ENCODE results near the gene NPAS3. TPM values are rescaled to one million over a fixed set of nuclear protein-coding genes. Genes with fewer than 3 reads are reported as not detected.

Gene NPAS3
- total RNA-seq, 2 donors from 2014 or later, result 0.33 to 0.78 TPM

DNA sequence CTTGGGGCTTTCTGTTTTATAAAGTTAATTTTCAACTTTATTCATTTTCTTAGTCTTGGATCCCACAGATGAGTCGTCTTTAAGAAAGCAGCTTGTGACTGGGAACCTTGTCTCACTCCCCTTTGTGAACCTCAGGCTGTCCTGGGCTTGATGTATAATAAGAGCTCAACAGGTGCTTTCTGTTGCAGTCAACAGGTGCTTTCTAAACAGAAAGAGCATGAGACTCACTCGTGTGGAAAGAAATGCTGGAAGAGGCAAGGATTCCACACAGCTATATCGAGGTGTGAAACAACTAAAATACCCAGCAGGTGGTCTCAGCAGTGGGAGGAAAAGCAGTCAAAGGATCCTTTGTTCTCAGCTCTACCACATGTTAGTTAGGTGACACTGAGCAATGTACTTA, 613.3 kb downstream of the NPAS3 start:
- no peak for TF ChIP-seq POLR2A (IDR thresholded peaks at IDR 0.05)
- TF ChIP-seq, protein P1, sequence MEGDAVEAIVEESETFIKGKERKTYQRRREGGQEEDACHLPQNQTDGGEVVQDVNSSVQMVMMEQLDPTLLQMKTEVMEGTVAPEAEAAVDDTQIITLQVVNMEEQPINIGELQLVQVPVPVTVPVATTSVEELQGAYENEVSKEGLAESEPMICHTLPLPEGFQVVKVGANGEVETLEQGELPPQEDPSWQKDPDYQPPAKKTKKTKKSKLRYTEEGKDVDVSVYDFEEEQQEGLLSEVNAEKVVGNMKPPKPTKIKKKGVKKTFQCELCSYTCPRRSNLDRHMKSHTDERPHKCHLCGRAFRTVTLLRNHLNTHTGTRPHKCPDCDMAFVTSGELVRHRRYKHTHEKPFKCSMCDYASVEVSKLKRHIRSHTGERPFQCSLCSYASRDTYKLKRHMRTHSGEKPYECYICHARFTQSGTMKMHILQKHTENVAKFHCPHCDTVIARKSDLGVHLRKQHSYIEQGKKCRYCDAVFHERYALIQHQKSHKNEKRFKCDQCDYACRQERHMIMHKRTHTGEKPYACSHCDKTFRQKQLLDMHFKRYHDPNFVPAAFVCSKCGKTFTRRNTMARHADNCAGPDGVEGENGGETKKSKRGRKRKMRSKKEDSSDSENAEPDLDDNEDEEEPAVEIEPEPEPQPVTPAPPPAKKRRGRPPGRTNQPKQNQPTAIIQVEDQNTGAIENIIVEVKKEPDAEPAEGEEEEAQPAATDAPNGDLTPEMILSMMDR (IDR thresholded peaks at IDR 0.05), result no peak
- Histone ChIP-seq H3K27me3 (no peaks in the 10 kb centered on the region), H3K4me3 (no peak overlapping the region), H3K9me3 (no peaks in the 10 kb centered on the region), H3K27ac (no peak overlapping the region), H3K36me3 (replicated peaks in 1 of 2; ENCODE audit: insufficient read depth in 1 of 2, low read depth in 2 of 2) (no peaks in the 10 kb centered on the region), H3K4me1 (no peaks in the 10 kb centered on the region)
- no peak for DNase-seq
- 38 to 59% methylated on average over 3 of the region's 3 CpGs for WGBS, 2 donors
- ATAC-seq, result no peak
- intact Hi-C loops (cut with DNase I), result no loop called here

DNA sequence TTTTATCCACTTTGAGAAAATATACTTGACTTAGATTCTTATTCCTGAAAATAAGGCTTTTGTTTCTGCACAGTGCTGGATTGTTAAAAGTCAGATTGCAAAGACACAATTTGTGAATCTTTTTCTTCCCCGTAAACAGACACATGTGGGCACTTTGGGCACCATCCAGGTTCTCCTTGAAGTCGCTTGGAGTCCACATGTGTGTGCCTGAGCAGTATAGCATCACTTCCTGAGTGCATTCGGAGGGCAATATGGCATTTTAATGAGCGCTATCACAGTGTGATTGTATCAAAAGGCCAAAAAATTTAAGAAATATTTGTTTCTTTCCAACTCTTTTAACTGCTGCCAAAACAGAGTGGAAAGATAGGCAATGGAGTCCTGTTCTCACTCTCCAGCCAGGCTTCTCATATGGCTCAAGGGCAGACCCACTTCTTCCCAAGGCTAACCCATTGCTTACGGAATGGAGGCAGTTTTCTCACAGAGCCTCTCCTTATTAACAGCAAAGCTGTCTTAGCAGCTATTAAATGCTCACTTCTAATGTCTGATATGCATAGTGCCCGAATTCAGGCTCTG, 615.1 kb downstream of the NPAS3 start:
- no peaks in the 10 kb centered on the region for H3K27me3 ChIP-seq
- intact Hi-C loops (cut with DNase I), result no loop called here
- H3K27ac ChIP-seq, result no peak overlapping the region
- H3K4me1 ChIP-seq, result no peaks in the 10 kb centered on the region
- DNase-seq (no peak), ATAC-seq (no peak)
- H3K36me3 ChIP-seq (replicated peaks in 1 of 2; ENCODE audit: insufficient read depth in 1 of 2, low read depth in 2 of 2), result no peaks in the 10 kb centered on the region
- TF ChIP-seq POLR2A (IDR thresholded peaks at IDR 0.05), result no peak
- TF ChIP-seq, protein P1 (IDR thresholded peaks at IDR 0.05), result no peak
- H3K4me3 ChIP-seq, result no peak overlapping the region
- no peaks in the 10 kb centered on the region for H3K9me3 ChIP-seq
- WGBS, 2 donors, result 80 to 87% methylated on average over 6 of the region's 6 CpGs

DNA sequence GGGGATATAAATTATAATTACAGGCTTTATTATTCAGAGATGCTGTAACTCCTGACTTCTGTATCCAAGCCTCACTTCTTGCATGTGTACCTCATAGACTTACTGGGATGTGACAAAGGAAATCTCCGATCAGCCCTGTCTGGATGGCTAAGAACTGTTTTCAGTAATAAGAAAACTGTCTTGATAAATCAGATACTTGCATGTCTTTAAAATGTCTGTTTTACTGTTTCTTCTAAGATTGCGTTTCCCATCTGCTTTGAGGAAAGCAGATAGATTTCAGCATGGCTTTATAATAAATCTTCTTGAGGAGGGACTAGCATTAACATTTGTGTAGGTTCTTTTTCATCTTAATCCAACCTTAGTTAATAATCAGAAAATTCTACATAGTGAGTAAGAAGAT, 616.3 kb downstream of the NPAS3 start:
- Histone ChIP-seq H3K27ac (no peak overlapping the region), H3K9me3 (no peaks in the 10 kb centered on the region), H3K36me3 (replicated peaks in 1 of 2; ENCODE audit: insufficient read depth in 1 of 2, low read depth in 2 of 2) (no peaks in the 10 kb centered on the region), H3K27me3 (no peaks in the 10 kb centered on the region), H3K4me1 (no peaks in the 10 kb centered on the region), H3K4me3 (no peak overlapping the region)
- no peak for TF ChIP-seq POLR2A (IDR thresholded peaks at IDR 0.05)
- TF ChIP-seq, protein P1 (IDR thresholded peaks at IDR 0.05), result no peak
- WGBS, 2 donors, result 91 to 97% methylated on average over 2 of the region's 2 CpGs
- ATAC-seq (no peak), DNase-seq (no peak)
- intact Hi-C loops (cut with DNase I), result no loop called here

DNA sequence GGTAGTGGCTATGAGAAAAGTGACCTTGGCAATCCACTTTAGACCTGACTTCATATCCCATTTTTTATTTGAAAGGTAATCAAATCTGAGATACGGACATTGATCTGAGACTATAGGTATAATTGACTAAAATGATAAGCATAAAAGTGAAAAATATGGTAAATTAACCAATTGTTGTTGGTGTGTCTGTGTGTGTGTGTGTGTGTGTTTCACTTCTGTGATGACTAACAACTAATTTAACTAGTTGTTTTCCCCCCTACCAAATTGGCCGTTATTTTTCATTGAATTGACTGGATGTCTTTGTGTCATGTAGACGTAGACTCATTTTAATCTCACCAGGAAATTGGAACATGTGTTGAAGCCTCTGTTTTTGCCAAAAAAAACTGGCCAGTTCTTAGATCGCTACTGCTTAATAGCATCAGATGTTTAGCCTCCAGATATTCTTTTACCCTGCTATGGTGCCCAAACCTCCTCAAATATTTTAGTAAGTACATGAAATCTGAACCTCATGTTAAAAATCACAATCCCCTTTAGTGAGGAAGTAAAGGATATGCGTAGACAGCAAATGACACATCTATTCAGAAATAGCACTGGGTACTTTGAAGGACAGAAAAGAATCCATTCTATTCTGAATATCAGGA, 617.2 kb downstream of the NPAS3 start:
- H3K27me3 ChIP-seq, result no peaks in the 10 kb centered on the region
- H3K27ac ChIP-seq, result no peak overlapping the region
- intact Hi-C loops (cut with DNase I), result no loop called here
- ATAC-seq, result no peak
- H3K4me1 ChIP-seq, result no peaks in the 10 kb centered on the region
- TF ChIP-seq, protein P1 (IDR thresholded peaks at IDR 0.05), result no peak
- H3K9me3 ChIP-seq, result no peaks in the 10 kb centered on the region
- 70% methylated on average over 5 of the region's 5 CpGs for WGBS, 2 donors
- no peak for DNase-seq
- H3K36me3 ChIP-seq (replicated peaks in 1 of 2; ENCODE audit: insufficient read depth in 1 of 2, low read depth in 2 of 2), result no peaks in the 10 kb centered on the region
- no peak overlapping the region for H3K4me3 ChIP-seq
